GM18858 (cell line): ENCODE data around the gene HAUS3.
"Not testable (repeated sequence)": the region's sequence is repeated elsewhere in the genome, so short reads cannot be mapped to it uniquely, and the experiment has no call there.

Experiments
- ATAC-seq: cut with Tn5 transposase; IDR thresholded peaks from one replicate; pipeline ENCODE4 v1.9.1; 2021; ENCODE audit not compliant: unreplicated experiment

The HAUS3 gene

DNA sequence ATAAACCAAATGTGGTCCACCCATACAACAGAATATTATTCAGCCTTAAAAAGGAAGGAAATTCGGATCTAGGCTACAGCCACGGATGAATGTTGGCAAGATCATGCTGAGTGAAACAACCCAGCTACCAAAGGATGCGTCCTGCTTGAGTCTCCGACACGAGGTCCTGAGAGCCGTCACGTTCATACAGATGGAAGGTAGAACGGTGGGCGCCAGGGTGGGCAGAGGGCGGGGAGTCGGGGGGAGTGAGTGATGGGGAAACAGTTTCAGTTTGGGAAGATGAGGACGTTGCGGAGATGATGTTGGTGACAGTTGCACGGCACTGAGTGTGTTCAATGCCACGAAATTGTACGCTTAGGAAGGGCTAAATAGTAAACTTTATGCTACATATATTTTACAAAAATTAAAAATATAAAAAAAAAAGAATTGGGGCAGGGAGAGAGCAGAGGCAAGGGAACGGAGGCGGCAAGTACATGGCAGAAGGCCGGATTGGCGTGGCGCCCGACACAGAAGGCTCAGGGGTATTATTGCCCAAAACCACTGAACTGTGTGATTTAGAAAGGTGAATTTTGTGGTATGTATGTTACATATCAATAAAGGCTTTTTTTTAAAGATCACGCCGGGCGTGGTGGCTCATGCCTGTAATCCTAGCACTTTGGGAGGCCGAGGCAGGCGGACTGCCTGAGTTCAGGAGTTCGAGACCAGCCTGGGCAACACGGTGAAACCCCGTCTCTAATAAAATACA lies 34.8 kb upstream of the HAUS3 start:
- ATAC-seq = no peak

DNA sequence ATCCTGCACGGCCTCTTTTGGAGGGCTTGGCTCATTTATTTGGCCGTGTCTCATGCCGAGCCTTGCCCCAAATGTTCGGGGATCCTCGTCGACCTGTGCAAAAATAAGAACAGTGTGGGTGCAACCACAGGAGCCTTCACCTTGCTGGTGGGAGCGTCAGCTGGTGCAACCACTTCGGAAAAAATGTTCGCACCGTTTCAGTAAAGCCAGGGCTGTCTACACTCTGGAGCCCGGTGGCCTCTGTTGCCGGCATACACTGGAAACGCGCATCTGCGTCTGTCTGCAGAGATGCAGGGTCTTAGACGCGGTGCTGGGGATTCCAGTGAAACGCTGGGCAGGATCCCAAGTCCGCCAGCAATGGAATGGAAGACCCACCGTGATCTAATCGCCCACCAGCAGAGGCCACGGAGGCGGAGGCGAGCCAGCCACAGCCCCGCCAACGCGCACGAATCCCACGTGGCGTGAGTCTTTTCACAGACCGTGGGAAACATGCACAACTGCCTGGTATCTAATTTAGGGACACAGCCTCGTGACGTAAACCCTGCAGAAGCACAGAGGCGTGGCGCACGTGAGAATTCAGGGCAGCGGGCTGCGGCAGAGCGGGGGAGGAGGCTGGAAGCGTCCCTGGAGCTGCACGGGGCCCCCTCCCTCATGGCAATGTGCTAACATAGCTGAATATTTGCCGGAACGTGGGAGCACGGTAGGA lies 33.8 kb upstream of the HAUS3 start:
- no peak for ATAC-seq

DNA sequence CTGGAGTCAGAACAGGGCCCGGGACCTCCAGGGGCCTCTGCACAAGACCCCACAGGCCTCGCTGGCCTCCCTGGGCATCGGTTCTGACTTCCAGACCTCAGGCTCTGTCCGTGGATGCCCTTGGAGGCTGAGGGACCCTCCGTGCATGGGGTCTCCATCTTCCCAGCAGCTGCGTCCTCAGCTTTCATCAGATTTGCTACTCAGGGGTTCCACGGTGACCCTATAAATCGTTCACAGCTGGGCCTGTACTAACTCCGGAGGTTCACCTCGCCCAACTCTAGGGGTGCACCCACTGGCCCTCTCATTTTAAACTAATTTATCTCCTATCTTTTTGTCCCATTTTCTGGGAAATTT lies 33.1 kb upstream of the HAUS3 start:
- not testable (repeated sequence) for ATAC-seq

DNA sequence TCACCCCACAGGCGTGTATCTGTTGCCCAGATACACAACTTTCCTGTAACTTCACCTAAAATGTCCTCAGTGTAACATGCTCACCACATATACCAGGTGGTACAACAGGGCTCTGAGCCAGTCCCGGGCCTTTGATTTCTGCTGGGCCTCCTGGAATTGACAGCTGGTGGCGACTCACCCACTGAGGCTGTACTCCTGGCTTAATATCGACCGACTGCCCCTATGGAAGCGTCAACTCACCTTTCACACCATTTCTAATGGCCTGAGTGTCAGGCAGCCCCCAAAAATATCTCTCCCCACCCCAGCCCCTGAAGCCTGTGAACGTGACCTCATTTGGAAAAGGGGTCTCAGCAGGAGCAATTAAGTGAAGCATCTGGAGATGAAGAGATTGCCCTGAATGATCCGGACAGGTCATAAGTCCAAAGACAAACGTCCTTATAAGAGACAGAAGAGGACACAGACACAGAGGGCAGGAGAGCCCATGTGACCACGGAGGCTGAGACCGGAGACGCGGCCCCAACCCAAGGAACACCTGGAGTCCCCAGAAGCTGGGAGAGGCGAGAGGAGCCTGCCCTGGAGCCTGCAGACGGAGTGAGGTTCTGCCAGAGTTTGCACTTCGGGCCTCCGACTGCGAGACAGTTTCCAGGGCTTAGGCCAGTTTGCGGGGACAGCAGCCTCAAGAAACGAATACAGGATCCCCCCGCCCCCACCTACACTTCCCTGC lies 32.6 kb upstream of the HAUS3 start:
- no peak for ATAC-seq

DNA sequence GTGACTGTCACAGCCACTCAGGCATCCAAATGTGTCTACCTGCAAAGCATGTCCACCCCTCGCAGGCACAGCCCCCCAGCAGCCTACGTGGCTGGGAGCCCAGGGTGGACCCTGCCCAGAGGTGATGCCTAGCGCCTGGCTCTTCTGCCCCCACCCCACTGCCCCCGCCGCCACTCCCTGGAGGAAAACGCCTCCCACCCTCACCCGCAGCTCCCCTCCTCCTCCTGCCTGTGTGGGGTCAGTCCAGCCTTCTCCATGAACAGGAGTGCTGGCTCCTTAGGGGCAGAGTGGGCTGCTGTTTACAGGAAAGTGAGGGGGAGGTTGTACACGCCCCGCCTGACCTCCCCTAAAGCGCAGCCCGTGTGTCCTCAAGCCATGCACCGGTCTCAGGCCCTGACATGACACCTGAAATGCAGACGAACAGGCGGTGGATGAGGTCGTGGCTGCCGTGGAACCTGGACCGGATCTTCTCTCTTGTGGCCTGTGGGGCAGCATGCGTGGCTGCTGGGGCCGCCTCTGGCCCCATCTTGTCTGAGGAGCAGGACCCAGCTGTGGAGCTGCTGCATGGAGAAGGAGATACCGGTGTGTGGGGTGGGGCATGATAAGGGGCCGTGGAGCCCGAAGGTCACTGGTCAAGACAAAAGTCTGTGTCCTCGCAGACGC lies 31.9 kb upstream of the HAUS3 start:
- ATAC-seq = no peak

DNA sequence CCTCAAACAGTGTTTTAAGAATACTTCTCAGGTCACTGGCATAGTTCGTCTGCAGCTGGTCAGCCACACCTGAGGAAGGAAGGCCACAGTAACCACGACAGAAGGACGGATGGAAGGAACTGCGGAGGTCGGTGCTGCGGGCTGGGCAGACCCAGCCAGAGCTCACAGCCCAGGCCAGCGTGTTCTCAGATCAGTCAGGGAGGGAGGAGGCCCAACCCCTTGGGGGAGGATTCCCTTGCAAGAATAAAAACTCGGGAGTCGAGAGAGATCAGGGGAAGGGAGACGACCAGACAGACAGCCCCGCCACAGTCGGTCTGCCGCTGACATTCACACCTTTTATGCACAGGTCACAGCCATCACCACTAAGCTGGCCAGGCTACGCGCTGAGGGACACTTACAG lies 31.3 kb upstream of the HAUS3 start:
- ATAC-seq = no peak

DNA sequence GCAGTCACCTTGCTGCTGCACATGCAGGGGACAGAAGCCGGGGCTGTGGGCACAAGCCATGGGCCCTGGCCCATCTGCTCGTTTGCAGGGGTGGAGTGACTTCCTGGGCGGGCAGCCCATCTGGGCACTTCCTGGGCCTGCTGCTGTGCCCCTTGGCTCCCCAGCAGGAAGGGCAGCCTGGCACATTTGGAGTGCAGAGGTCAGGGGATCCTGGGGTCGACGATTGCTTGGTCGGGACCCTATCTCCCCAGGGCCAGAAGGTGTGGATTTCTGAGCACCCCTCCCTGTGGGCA lies 30.9 kb upstream of the HAUS3 start:
- no peak for ATAC-seq

DNA sequence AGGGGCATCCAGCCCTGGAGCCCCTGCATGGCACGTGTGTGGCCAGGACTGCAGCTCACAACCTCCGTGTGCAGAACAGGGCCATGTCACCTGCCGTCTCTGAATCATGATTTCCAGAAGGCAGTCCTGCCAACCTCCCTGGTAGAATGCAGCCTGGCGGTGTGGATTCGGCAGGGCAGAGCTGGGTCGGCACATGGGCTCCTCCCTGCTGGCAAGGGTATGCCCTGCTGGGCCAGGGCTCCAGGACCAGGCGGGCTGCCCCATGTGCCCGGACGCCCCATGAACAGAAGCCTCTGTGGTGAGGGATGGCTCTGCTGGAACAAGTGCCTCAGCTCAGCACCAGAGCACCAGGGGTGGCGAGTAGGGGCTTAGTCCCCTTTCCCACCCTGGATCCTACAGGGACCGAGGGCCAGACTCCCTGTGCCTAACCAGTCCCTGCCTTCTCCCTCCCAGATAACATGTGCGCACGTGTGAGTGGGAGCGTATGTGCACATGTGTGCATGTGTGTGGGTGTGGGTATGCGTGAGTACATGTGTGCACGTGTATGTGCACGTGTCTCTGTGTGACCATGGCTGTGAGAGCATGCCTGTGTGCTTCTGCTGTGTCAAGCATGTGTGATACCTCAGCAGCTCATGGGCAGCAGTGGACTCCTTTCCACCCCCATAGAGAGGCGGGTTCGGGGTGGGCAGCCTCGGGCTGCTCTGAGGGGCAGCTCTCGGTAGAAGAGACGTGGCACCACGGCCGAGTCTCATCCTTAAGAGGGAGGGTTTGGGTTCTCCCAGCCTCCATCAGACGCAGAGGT lies 30.3 kb upstream of the HAUS3 start:
- no peak for ATAC-seq

DNA sequence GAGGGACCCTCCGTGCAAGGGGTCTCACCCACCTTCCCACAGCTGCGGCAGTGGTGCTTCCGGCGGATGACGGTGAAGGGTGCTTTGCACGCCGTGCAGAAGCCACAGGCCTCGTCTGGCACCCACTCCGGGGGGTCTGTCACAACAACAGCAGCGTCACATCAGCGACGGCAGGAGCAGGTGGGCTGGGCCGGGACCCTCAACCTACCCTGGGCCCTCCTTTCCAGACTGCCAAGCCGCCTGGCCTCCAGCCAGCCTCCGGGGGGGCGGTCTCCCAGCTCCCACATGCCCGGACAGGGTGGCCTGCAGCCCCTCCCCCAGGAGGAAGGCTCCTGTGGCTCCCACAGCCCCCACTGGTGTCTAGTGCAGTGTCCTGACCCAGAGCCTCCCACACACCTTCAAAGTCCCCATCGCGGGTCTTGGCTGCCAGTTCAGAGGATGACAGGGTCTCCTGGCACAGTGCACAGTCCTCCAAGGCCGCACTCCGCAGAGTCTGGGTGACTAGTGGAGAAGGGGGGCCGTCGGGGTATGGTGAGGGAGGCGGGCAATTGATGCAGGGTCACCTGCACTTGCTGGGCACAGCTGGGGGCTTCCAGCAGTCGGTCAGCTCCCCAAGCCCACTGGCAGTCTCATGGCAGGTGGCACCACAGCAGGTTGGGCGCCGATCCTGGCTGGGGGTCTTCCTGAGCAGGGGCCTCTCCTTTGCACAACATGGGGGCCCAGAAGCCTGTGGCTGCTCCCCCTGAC lies 29.5 kb upstream of the HAUS3 start:
- no peak for ATAC-seq

DNA sequence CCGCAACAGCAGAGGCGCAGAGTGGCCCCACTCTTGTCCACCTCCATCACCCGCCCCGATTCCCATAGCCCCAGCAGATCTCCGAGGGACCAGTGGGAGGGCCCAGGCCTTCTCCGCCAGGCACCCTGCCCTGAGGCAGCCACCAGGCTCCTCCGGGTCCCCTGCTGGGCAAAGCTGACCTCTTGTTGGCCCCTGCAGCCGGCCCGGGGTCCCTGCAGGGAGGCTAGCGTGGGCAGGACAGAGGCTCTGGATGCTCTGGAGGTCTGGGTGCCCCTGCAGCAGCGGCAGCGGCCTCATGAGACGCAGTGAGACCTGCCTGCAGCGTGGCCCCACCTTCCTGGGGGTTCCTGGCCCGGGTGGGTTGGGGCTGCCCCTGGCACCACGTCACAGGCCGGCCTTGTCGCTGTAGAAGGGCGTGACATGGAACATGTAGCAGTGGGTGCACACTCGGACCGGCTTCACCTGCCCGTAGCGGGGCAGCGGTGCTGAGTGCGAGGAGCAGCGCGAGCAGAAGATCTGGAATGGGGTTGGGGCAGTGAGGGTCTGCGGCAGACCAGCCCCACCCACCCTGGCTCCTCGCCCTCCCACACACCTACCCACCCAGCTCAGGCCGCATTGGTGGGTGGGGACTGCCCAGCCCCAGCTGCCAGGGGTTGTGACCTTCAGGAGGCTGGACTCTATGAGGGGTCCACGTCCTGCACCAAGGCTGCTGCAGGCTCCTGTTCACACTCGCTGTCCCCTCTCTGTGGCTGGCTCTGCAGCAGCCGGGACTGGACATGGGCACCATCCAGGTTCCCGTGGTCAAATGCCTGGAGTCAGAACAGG lies 28.6 kb upstream of the HAUS3 start:
- no peak for ATAC-seq

DNA sequence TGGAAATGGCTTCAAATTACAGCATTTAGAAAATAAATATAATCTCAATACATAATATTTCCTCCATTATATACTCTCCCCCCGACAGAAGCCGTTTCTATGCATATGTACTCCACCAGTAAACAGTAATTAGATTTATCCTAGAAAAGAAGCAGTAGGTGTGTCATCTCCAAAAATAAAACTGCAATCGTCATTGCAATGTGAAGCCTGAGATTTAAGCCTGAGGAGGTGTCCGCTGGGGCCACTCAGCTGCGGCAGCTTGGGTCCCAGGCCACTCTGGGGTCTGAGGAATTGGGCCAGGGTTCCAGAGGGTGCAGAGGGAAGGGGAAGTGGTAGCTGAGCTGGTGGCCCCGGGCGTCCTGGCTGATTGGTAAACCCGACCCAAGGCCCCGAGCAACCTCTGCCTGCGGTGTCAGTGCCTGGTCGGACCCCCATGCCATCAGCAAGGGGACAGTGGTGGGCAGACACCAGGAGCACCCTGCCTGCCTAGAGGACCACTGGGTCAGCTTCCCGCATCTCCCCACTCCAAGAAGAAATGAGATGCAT lies 27.8 kb upstream of the HAUS3 start:
- no peak for ATAC-seq

DNA sequence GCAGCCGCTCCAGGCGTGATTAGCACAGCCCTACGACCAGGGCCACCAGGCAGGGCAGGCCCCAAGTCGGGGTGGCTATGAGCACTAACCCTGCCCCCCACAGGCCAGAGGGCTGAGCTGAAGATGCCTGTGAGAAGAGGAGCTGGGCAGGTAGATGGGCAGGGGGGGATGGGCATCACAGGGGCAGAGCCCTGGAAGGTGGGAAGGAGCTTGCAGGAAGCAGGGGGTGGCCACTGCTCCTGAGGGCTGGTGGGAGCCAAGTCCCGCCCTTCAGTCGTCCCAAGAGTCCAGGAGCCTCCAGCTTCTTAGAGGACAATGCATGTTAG lies 27.2 kb upstream of the HAUS3 start:
- no peak for ATAC-seq

DNA sequence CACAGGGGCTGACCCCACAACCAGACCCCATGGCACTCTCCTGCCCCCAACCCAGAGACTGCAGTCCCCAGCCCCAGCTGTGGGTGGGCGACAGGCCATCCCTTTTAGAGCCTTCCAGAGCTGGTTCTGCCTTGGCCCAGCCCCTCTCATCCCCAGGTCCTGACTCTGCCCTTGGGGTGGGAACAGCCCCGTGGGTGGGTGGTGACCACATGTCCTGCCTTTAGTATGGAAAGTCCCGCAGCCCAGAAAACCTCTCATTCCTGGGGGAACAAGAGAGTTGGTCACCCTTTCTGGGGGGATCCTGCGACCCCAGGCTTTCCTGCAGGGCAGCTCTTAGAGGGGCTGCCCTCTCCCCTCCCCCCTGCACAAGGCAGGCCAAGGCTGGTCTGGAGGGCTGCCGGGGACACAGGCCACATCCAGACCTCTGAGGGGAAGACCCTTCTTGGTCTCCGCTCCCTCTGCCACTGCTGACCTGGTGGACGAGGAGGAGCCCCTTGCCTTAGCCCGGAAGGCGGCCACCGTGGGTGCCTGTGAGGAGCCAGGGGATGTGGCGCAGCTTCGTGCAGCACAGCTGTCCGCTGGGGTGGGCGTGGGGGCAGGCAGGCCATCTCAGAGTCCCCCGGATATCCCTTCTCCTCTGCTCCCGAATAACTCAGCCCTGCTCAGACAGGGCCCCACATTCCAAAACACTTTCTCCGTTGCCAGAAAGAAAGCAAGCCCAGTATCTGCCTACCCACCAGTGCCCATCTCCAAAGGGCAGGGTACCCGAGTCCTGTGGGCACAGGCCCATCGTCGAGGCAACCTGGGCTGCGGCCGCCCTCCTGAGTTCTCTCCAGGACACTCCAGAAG lies 26.7 kb upstream of the HAUS3 start:
- no peak for ATAC-seq

DNA sequence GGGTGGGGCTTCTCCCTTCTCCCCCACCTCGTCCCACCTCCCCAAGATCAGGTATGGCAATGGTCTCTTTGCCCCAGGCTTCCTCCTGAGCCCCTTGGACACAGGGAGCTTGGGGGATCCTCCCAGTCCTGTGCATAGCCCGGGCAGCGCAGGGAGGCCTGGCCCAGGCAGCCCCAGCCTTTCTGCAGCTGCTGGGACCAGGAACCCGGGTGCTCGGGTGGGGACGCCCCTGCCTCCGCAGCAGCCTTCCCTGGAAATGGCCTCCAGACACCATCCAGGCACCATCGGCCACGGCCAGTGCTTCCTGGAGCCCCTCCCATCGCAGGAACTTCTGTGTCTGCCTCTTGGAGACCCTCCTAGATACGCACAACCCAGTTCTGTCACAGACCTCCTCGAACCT lies 25.9 kb upstream of the HAUS3 start:
- no peak for ATAC-seq

DNA sequence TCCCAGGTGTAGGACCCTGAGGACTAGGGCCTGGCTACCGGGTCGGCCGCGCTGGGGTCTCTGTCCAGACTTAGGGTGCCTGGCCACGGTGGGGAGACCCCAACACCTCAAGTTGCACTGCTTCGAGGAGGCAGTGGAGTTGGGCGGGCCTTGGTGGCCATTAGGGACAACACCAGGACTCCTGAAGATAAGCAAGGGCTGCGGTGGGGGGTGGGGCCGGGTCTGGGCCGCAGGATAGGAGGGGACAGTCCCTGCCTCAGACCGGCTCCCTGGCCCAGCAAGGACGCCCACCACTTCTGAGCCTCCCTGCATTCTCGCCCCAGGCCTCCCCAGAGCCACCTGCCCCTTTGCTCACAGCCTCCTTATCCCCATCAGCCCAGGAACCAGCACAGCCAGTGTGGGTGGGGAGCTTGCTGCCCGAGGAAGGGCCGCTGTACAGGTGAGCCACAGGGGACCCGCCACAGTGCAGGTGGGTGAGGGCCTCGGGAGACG lies 25.4 kb upstream of the HAUS3 start:
- no peak for ATAC-seq

DNA sequence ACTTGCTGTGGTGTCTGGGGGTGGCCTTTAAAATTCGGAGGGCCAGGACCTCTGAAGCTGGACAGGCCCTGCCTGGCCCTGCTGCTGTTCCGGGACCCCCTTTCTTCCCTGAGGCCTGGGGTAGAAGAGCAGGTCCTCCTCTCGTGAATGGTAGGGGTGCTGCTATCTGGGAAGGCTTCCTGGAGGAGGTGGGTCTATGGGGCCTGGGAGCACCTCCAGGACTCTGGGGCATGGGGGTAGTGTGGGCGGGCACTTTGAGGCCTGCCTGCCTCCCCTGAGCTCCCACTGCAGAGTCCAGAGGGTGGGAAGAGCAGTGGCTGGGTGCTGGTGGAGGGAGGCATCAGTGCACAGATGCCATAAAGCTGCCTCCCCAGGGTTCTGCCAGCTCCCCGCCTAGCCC lies 24.9 kb upstream of the HAUS3 start:
- ATAC-seq = no peak

DNA sequence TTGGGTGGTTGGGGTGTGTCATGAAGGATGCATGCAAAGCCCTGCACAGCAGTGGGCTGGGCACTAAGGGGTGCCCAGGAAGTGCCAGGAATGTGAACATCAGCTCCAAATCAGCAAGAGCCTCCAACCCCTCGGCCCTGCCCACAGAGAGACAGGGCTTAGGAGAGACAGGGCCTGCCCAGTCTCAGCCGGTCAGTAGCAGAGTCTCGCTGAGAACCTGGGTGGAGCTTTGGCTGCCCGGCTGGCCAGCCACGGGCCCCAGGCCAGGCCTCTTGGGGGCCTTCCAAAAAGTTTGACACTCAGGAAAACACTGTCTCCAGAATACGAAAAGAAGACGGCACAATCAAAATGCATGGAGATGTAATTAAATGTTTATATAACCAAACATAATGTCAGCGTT lies 24.3 kb upstream of the HAUS3 start:
- no peak for ATAC-seq
